Calu3 (cell line): ENCODE data around the gene ASNSD1. TPM values are rescaled to one million over a fixed set of nuclear protein-coding genes. Genes with fewer than 3 reads are reported as not detected.
"Not testable (repeated sequence)": the region's sequence is repeated elsewhere in the genome, so short reads cannot be mapped to it uniquely, and the experiment has no call there.

Source experiments
- BruUV-seq: library from RNA; stranded (reverse); fragments of 400-500 nt; replicated peaks from 2 replicates; lab custom pipeline; 2021; lab: Mats Ljungman, UMichigan
- CTCF ChIA-PET: fragments of 300-600 bp; sonication (Branson Sonifier 250); formaldehyde crosslinking; loops from one replicate; lab custom pipeline; 2022; ENCODE audit warnings: antibody characterized with exemption; lab: Charles Lee
- DNase-seq: peaks from one replicate; pipeline ENCODE4 v3.0.0; 2022
- H3K27ac Mint-ChIP-seq: one replicate; pipeline ENCODE4 v1.8.0; 2022; ENCODE audit warnings: mixed read lengths; ENCODE audit not compliant: unreplicated experiment
- H3K27me3 Mint-ChIP-seq: one replicate; pipeline ENCODE4 v1.8.0; 2022; ENCODE audit warnings: mixed read lengths; ENCODE audit not compliant: unreplicated experiment
- H3K36me3 Mint-ChIP-seq: one replicate; pipeline ENCODE4 v1.8.0; 2022; ENCODE audit warnings: mild to moderate bottlenecking, moderate library complexity, mixed read lengths; ENCODE audit not compliant: insufficient read depth, unreplicated experiment
- H3K4me1 Mint-ChIP-seq: one replicate; pipeline ENCODE4 v1.8.0; 2022; ENCODE audit warnings: mild to moderate bottlenecking, low read depth, mixed read lengths; ENCODE audit not compliant: unreplicated experiment
- H3K4me3 Mint-ChIP-seq: one replicate; pipeline ENCODE4 v1.8.0; 2022; ENCODE audit warnings: mild to moderate bottlenecking, low read depth, moderate library complexity, mixed read lengths; ENCODE audit not compliant: unreplicated experiment
- H3K9me3 Mint-ChIP-seq: one replicate; pipeline ENCODE4 v1.8.0; 2022; ENCODE audit warnings: low read depth, mixed read lengths; ENCODE audit not compliant: unreplicated experiment
- intact Hi-C: fragments of 100-400 bp; cut with micrococcal nuclease; formaldehyde crosslinking; loops from one replicate; pipeline ENCODE4 v1.10.0; 2022; ENCODE audit not compliant: unreplicated experiment
- total RNA-seq: library from RNA; stranded (reverse); gene quantifications from 2 replicates; pipeline ENCODE4 v1.2.3, GENCODE V29; 2022
- TF ChIP-seq, protein P1 (sequence below): fragments of 200-600 bp; IDR thresholded peaks from one replicate; pipeline ENCODE4 v1.8.0; 2022; ENCODE audit warnings: antibody characterized with exemption; ENCODE audit not compliant: unreplicated experiment

ASNSD1 gene
- total RNA-seq, 1 experiment from 2014 or later: 30.7 TPM

GRCh38 chr2:189661957-189662321, 680 bp downstream of the ASNSD1 start:
- H3K36me3 Mint-ChIP-seq: peaks cover 6% of the 10 kb centered on the region
- CTCF ChIA-PET: interaction anchor here (1.7 kb wide), 1 partner anchor 101 kb away, joined by 4 read pairs; the partner anchor contains the start of gene OSGEPL1
- TF ChIP-seq, protein P1, sequence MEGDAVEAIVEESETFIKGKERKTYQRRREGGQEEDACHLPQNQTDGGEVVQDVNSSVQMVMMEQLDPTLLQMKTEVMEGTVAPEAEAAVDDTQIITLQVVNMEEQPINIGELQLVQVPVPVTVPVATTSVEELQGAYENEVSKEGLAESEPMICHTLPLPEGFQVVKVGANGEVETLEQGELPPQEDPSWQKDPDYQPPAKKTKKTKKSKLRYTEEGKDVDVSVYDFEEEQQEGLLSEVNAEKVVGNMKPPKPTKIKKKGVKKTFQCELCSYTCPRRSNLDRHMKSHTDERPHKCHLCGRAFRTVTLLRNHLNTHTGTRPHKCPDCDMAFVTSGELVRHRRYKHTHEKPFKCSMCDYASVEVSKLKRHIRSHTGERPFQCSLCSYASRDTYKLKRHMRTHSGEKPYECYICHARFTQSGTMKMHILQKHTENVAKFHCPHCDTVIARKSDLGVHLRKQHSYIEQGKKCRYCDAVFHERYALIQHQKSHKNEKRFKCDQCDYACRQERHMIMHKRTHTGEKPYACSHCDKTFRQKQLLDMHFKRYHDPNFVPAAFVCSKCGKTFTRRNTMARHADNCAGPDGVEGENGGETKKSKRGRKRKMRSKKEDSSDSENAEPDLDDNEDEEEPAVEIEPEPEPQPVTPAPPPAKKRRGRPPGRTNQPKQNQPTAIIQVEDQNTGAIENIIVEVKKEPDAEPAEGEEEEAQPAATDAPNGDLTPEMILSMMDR: no peak
- H3K27me3 Mint-ChIP-seq: no peaks in the 10 kb centered on the region
- H3K4me3 Mint-ChIP-seq: no peak overlapping the region
- H3K27ac Mint-ChIP-seq: no peak overlapping the region
- DNase-seq: no peak
- peaks cover 8% of the 10 kb centered on the region for H3K4me1 Mint-ChIP-seq
- H3K9me3 Mint-ChIP-seq: no peaks in the 10 kb centered on the region
- intact Hi-C loops: loop anchor here (1.0 to 5.0 kb wide), 3 partner anchors 36 to 125 kb away; partner anchors contain the start of gene OSGEPL1
- BruUV-seq: no TSS peak

- Mint-ChIP-seq H3K9me3 (no peaks in the 10 kb centered on the region), H3K4me1 (peaks cover 8% of the 10 kb centered on the region), H3K36me3 (peaks cover 11% of the 10 kb centered on the region), H3K27ac (no peak overlapping the region), H3K27me3 (no peaks in the 10 kb centered on the region), H3K4me3 (no peak overlapping the region)
- no TSS peak for BruUV-seq
- TF ChIP-seq, protein P1: no peak
- no peak for DNase-seq
- CTCF ChIA-PET: no interaction called here
- intact Hi-C loops: loop anchor here (5.0 kb wide), 2 partner anchors 100 to 125 kb away; partner anchors contain the start of gene OSGEPL1
Measured at GRCh38 chr2:189662669-189663226, 1.5 kb downstream of the ASNSD1 start.

DNA sequence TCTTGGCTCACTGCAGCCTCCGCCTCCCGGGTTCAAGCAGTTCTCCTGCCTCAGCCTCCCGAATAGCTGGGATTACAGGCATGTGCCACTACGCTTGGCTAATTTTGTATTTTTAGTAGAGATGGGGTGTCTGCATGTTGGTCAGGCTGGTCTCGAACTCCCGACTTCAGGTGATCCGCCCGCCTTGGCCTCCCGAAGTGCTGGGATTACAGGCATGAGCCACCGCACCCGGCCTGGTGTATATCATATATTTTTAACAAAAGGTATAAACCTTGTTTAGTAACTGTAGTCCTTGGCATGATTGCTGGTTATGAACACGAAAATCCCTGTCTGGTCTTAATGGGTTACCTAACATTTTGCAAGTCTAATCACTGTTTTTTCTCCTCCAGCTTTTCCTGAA, 2.1 kb downstream of the ASNSD1 start:
- H3K27me3 Mint-ChIP-seq, H3K4me3 Mint-ChIP-seq, BruUV-seq, H3K27ac Mint-ChIP-seq, DNase-seq, CTCF ChIA-PET, H3K9me3 Mint-ChIP-seq, H3K4me1 Mint-ChIP-seq: not testable (repeated sequence)
- intact Hi-C loops: loop anchor here (5.0 kb wide), 2 partner anchors 99 to 124 kb away; partner anchors contain the start of gene OSGEPL1
- H3K36me3 Mint-ChIP-seq: peaks cover 13% of the 10 kb centered on the region

DNA sequence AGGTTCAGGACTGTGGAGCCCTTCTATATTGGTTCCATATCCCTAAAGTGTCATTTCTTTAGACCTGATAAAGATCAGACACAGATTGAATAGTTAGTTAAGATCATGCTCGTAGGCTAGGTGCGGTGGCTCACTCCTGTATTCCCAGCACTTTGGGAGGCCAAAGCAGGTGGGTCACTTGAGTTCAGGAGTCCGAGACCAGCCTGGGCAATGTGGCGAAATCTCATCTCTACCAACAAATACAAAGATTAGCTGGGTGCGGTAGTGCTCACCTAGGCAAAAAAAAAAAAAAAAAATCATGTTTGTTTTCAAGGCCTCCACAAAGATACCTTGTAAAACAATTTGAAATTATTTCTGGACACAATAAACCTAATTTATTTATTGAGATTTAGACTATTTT, 8.7 kb downstream of the ASNSD1 start:
- Mint-ChIP-seq H3K27me3 (no peaks in the 10 kb centered on the region), H3K4me3 (no peak overlapping the region), H3K4me1 (no peaks in the 10 kb centered on the region), H3K9me3 (no peaks in the 10 kb centered on the region), H3K36me3 (peaks cover 22% of the 10 kb centered on the region), H3K27ac (no peak overlapping the region)
- TF ChIP-seq, protein P1: no peak
- no TSS peak for BruUV-seq
- intact Hi-C loops: no loop called here
- CTCF ChIA-PET: no interaction called here
- no peak for DNase-seq
